Smooth muscle cell (in vitro differentiated cells): ENCODE results near the gene TMEM60. TPM values are rescaled to one million over a fixed set of nuclear protein-coding genes. Genes with fewer than 3 reads are reported as not detected.

Experiments
- DNase-seq: peaks from one replicate; lab custom pipeline; 2025; ENCODE audit not compliant: unreplicated experiment; lab: John Stamatoyannopoulos, UW
- H2AFZ ChIP-seq: fragments of 200-600 bp; sonication (generic); 2 replicates; pipeline ENCODE4 v1.6.0; 2016; ENCODE audit warnings: antibody characterized with exemption, low read depth, mild to moderate bottlenecking
- H3F3A ChIP-seq: fragments of 200-600 bp; sonication (generic); 2 replicates; pipeline ENCODE4 v1.6.0; 2017; ENCODE audit warnings: antibody characterized with exemption, low read depth
- H3K27ac ChIP-seq: fragments of 200-600 bp; sonication (generic); 2 replicates; pipeline ENCODE4 v1.5.1; 2016; ENCODE audit warnings: low read depth, mild to moderate bottlenecking
- H3K27me3 ChIP-seq: fragments of 200-600 bp; sonication (generic); 2 replicates; pipeline ENCODE4 v1.6.1; 2016; ENCODE audit warnings: low read depth, mild to moderate bottlenecking
- H3K36me3 ChIP-seq: fragments of 200-600 bp; sonication (generic); 2 replicates; pipeline ENCODE4 v1.5.1; 2016; ENCODE audit warnings: low read depth
- H3K4me1 ChIP-seq: fragments of 200-600 bp; sonication (generic); 2 replicates; pipeline ENCODE4 v1.5.1; 2016; ENCODE audit warnings: low read depth
- H3K4me2 ChIP-seq: fragments of 200-600 bp; sonication (generic); 2 replicates; pipeline ENCODE4 v1.6.0; 2016; ENCODE audit warnings: mild to moderate bottlenecking
- H3K4me3 ChIP-seq: fragments of 200-600 bp; sonication (generic); 2 replicates; pipeline ENCODE4 v1.5.1; 2016; ENCODE audit warnings: mild to moderate bottlenecking
- H3K79me2 ChIP-seq: fragments of 200-600 bp; sonication (generic); 2 replicates; pipeline ENCODE4 v1.6.0; 2016; ENCODE audit warnings: low read depth, mild to moderate bottlenecking
- H3K9ac ChIP-seq: fragments of 200-600 bp; sonication (generic); 2 replicates; pipeline ENCODE4 v1.6.0; 2016; ENCODE audit warnings: low read depth
- H3K9me3 ChIP-seq: fragments of 200-600 bp; sonication (generic); replicated peaks from 2 replicates; pipeline ENCODE4 v1.5.1; 2016; ENCODE audit warnings: low read depth
- H4K20me1 ChIP-seq: fragments of 200-600 bp; sonication (generic); 2 replicates; pipeline ENCODE4 v1.6.0; 2016; ENCODE audit warnings: low read depth
- WGBS: methylation state at CpG from one replicate; pipeline ENCODE4 v1.1.7; 2016; ENCODE audit warnings: low lambda C conversion rate; 5-methylcytosine and 5-hydroxymethylcytosine counted together
- polyA plus RNA-seq: library from polyadenylated mRNA; unstranded; fragments of >200 nt; fragmentation: Nextera tagmentation; extraction: Ambion mirVana; gene quantifications from 2 replicates; pipeline ENCODE4 v1.2.1, GENCODE V29; 2016
- total RNA-seq: library from RNA; depleted of rRNA; stranded (reverse); fragments of >200 nt; gene quantifications from 2 replicates; pipeline ENCODE4 v1.2.3, GENCODE V29; 2014
- TF ChIP-seq, protein P1 (sequence below): fragments of 200-600 bp; sonication (generic); IDR thresholded peaks from 2 replicates; pipeline ENCODE4 v1.5.1; 2017; ENCODE audit warnings: borderline replicate concordance, mild to moderate bottlenecking, antibody characterized with exemption; ENCODE audit not compliant: insufficient read depth, poor library complexity, severe bottlenecking

Gene TMEM60
- total and polyA plus RNA-seq, 2 experiments from 2014 or later = 12.1 to 28.0 TPM

DNA sequence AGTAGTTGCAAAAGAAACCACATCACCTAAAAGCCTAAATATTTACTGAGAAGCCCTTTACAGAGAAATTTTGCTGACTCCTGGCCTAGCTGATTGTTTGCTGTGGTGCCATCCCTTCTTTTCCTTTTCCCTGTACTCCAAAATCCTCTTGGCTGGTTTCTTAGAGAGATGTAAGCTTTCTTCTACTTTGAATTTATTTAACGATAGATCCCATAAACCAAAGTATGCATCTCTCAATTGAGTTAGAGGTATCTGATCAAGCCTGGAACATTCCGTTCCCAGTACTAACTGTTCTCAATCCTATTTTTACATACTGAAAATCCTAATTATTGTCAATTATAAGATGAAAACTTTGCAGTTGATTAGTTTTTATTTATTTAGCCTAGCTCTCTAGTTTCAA, 6.3 kb downstream of the TMEM60 start:
- H3K4me1 ChIP-seq = peaks cover 5% of the 10 kb centered on the region
- no peak overlapping the region for H3K4me3 ChIP-seq
- H3K9me3 ChIP-seq = no peaks in the 10 kb centered on the region
- H3K79me2 ChIP-seq = peaks cover 28% of the 10 kb centered on the region
- 88% methylated on average over 2 of the region's 2 CpGs for WGBS
- H3K27ac ChIP-seq = no peak overlapping the region
- no peak overlapping the region for H2AFZ ChIP-seq
- no peak for DNase-seq
- no peaks in the 10 kb centered on the region for H3F3A ChIP-seq
- H3K9ac ChIP-seq = no peak overlapping the region
- H4K20me1 ChIP-seq = no peaks in the 10 kb centered on the region
- H3K36me3 ChIP-seq = no peaks in the 10 kb centered on the region
- TF ChIP-seq, protein P1, sequence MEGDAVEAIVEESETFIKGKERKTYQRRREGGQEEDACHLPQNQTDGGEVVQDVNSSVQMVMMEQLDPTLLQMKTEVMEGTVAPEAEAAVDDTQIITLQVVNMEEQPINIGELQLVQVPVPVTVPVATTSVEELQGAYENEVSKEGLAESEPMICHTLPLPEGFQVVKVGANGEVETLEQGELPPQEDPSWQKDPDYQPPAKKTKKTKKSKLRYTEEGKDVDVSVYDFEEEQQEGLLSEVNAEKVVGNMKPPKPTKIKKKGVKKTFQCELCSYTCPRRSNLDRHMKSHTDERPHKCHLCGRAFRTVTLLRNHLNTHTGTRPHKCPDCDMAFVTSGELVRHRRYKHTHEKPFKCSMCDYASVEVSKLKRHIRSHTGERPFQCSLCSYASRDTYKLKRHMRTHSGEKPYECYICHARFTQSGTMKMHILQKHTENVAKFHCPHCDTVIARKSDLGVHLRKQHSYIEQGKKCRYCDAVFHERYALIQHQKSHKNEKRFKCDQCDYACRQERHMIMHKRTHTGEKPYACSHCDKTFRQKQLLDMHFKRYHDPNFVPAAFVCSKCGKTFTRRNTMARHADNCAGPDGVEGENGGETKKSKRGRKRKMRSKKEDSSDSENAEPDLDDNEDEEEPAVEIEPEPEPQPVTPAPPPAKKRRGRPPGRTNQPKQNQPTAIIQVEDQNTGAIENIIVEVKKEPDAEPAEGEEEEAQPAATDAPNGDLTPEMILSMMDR = no peak
- no peaks in the 10 kb centered on the region for H3K27me3 ChIP-seq
- H3K4me2 ChIP-seq = no peak overlapping the region

DNA sequence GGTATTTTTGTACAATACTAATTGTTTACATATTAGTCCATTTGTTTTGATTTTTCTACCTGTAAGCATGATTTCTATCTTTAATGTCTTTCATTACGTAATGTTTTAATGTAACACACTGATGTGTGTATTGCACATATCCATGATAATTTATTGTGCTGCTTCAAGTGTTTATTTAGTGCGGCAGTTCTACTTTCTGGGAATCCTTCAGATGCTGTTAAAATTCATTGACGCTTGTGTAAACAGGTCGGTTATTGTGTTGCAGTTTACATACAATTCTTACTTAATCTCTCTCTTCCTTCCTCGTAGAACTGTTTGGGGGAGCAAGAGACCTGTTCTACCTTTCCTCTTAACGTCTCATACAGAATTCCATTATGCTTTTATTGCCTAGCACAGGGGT, 6.9 kb downstream of the TMEM60 start:
- Histone ChIP-seq H3K4me2 (no peak overlapping the region), H2AFZ (no peak overlapping the region), H3K9ac (no peak overlapping the region), H3K4me1 (no peaks in the 10 kb centered on the region), H3K27ac (no peak overlapping the region), H3K36me3 (no peaks in the 10 kb centered on the region), H3K4me3 (no peak overlapping the region), H3K9me3 (no peaks in the 10 kb centered on the region), H3K27me3 (no peaks in the 10 kb centered on the region), H3F3A (no peaks in the 10 kb centered on the region), H4K20me1 (no peaks in the 10 kb centered on the region), H3K79me2 (peaks cover 21% of the 10 kb centered on the region)
- 77% methylated on average over 6 of the region's 6 CpGs for WGBS
- TF ChIP-seq, protein P1 = no peak
- DNase-seq = no peak

DNA sequence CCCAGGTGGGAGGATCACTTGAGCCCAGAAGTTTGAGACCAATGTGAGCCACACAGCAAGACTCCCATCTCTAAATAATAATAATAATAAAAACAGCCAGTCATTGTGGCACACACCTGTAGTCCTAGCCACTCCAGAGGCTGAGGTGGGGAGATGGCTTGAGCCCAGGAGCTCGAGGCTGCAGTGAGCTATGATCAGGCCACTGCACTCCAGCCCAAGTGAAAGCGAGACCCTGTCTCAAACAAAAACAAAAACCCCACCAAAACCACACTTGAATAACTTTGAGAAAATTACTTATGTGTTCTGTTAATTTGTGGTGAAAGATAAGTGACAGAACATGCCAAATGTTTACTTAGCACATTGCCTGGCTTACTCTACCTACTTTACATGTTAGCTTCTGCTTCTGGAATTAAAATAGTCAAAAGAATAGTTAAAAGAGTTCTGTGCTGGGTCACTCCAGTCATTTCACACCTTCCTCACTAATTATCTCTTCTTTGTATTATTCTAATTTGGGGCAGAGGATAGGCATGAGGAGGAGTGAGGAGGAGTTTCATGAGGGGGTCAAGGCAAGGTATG, 9.8 kb downstream of the TMEM60 start:
- Histone ChIP-seq H3K4me3 (no peak overlapping the region), H4K20me1 (no peaks in the 10 kb centered on the region)

DNA sequence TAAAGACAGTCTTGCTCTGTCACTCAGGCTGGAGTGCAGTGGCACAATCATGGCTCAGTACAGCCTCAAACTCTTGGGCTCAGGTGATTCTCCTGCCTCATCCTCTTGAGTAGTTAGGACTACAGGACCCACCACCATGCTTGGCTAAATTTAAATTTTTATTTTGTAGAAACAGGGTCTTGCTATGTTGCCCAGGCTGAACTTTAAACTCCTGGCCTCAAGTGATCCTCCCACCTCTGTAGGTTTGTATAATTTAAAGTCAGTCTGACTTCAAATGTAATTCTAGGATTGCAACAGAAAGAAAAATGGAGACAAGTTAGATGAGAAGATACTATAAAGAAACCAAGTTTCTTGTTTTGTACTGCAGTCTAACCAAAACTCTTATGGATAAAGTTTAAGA, 11.5 kb downstream of the TMEM60 start:
- TF ChIP-seq, protein P1 = no peak
- H3K27ac ChIP-seq = no peak overlapping the region
- H4K20me1 ChIP-seq = no peaks in the 10 kb centered on the region
- no peak overlapping the region for H3K4me2 ChIP-seq
- no peaks in the 10 kb centered on the region for H3K36me3 ChIP-seq
- no peaks in the 10 kb centered on the region for H3K9me3 ChIP-seq
- no peaks in the 10 kb centered on the region for H3K27me3 ChIP-seq
- H3K9ac ChIP-seq = no peak overlapping the region
- H3K79me2 ChIP-seq = no peaks in the 10 kb centered on the region
- H2AFZ ChIP-seq = no peak overlapping the region
- no peak for DNase-seq
- H3K4me1 ChIP-seq = no peaks in the 10 kb centered on the region
- H3K4me3 ChIP-seq = no peak overlapping the region
- no peaks in the 10 kb centered on the region for H3F3A ChIP-seq

More for the DNA sequence above, 9.8 kb downstream of the TMEM60 start:
- Histone ChIP-seq H3K4me2 (no peak overlapping the region), H3K9me3 (no peaks in the 10 kb centered on the region), H3K36me3 (no peaks in the 10 kb centered on the region), H3F3A (no peaks in the 10 kb centered on the region), H3K4me1 (no peaks in the 10 kb centered on the region), H3K9ac (no peak overlapping the region), H2AFZ (no peak overlapping the region), H3K79me2 (peaks cover 3% of the 10 kb centered on the region), H3K27me3 (no peaks in the 10 kb centered on the region), H3K27ac (no peak overlapping the region)
- 96% methylated on average over 2 of the region's 2 CpGs for WGBS
- TF ChIP-seq, protein P1 = no peak
- no peak for DNase-seq
